PC-3 (cell line): ENCODE measurements around the gene ARHGAP8.

Experiments used
- EZH2 ChIP-seq: fragments of 300-600 bp; sonication (generic); IDR thresholded peaks from one replicate; pipeline ENCODE4 v1.6.1; 2017; ENCODE audit warnings: antibody characterized with exemption, mild to moderate bottlenecking, low read length; ENCODE audit not compliant: unreplicated experiment
- EZH2phosphoT487 ChIP-seq: fragments of 300-600 bp; sonication (generic); IDR thresholded peaks from 2 replicates; pipeline ENCODE4 v1.6.1; 2018; ENCODE audit warnings: mild to moderate bottlenecking, antibody characterized with exemption, low read length, borderline replicate concordance
- TF ChIP-seq, protein P1 (sequence below): fragments of 300-600 bp; sonication (generic); conservative IDR thresholded peaks from 2 replicates; pipeline ENCODE4 v1.5.1; 2017; ENCODE audit warnings: antibody characterized with exemption, low read depth, mild to moderate bottlenecking, low read length

DNA sequence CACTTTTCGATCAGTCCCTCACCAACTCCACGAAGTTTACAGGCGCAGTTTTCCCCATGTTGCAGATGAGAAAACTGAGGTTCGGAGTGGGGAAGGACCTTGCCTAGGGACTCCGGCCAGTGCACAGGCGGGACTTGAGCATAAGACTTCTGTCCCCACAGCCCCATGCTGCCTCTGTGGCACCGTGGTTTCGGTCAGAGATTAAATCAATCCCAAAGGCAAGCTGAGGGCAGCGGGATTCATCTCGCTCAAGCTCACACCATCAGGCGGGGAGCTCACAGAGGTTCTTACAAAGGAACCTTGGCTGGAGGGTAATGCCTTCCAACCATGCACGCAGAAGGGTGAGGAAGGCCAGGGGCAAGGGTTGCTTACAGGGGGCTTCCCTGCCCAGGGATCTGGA lies 141.9 kb downstream of the ARHGAP8 start:
- TF ChIP-seq, protein P1, sequence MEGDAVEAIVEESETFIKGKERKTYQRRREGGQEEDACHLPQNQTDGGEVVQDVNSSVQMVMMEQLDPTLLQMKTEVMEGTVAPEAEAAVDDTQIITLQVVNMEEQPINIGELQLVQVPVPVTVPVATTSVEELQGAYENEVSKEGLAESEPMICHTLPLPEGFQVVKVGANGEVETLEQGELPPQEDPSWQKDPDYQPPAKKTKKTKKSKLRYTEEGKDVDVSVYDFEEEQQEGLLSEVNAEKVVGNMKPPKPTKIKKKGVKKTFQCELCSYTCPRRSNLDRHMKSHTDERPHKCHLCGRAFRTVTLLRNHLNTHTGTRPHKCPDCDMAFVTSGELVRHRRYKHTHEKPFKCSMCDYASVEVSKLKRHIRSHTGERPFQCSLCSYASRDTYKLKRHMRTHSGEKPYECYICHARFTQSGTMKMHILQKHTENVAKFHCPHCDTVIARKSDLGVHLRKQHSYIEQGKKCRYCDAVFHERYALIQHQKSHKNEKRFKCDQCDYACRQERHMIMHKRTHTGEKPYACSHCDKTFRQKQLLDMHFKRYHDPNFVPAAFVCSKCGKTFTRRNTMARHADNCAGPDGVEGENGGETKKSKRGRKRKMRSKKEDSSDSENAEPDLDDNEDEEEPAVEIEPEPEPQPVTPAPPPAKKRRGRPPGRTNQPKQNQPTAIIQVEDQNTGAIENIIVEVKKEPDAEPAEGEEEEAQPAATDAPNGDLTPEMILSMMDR, result no peak
- no peak for TF ChIP-seq EZH2
- no peak for TF ChIP-seq EZH2phosphoT487
